WERI-Rb-1 (cell line): ENCODE data around the gene IGFBP3.

Experiments used
- DNase-seq: peaks from one replicate; pipeline ENCODE4 v3.0.0-alpha.2; 2020
- H3K27ac ChIP-seq: fragments of 250-450 bp; sonication (Bioruptor Pico); 2 replicates; pipeline ENCODE4 v1.5.1; 2020; ENCODE audit warnings: mild to moderate bottlenecking, moderate library complexity
- H3K27me3 ChIP-seq: fragments of 250-450 bp; sonication (Bioruptor Pico); 2 replicates; pipeline ENCODE4 v1.5.1; 2021; ENCODE audit warnings: mild to moderate bottlenecking, low read depth, moderate library complexity; ENCODE audit not compliant: insufficient read depth, severe bottlenecking
- H3K36me3 ChIP-seq: fragments of 250-450 bp; sonication (Bioruptor Pico); 2 replicates; pipeline ENCODE4 v1.5.1; 2020; ENCODE audit warnings: mild to moderate bottlenecking, moderate library complexity
- H3K4me3 ChIP-seq: 2 replicates; pipeline ENCODE4 v1.5.1; 2011; ENCODE audit warnings: low read depth, mild to moderate bottlenecking, control low read depth, low read length
- H3K9me3 ChIP-seq: fragments of 250-450 bp; sonication (Bioruptor Pico); 2 replicates; pipeline ENCODE4 v1.5.1; 2021; ENCODE audit warnings: mild to moderate bottlenecking, moderate library complexity; ENCODE audit not compliant: severe bottlenecking
- CTCF ChIP-seq: IDR thresholded peaks from 2 replicates; pipeline ENCODE4 v1.5.1; 2011; ENCODE audit warnings: low read depth, mild to moderate bottlenecking, control low read depth, inconsistent platforms, low read length

IGFBP3 gene

GRCh38 chr7:45920502-45921380, at the start of gene IGFBP3:
IGFBP3 (minus strand) TSS chr7:45921272; CDS start chr7:45921140, 132 bp downstream.
- peaks cover 79% of the 10 kb centered on the region for H3K27me3 ChIP-seq
- H3K36me3 ChIP-seq: no peaks in the 10 kb centered on the region
- no peaks in the 10 kb centered on the region for H3K9me3 ChIP-seq
- TF ChIP-seq CTCF: no peak
- no peak within 1 kb of the TSS for H3K27ac ChIP-seq
- peak; percentile 41 for DNase-seq
- peak within 1 kb of the TSS; percentile 40 for H3K4me3 ChIP-seq

- Histone ChIP-seq H3K27me3 (peaks cover 22% of the 10 kb centered on the region), H3K9me3 (no peaks in the 10 kb centered on the region), H3K4me3 (no peak overlapping the region), H3K36me3 (no peaks in the 10 kb centered on the region), H3K27ac (no peak overlapping the region)
- no peak for DNase-seq
- TF ChIP-seq CTCF: no peak
Measured at GRCh38 chr7:45970454-45970853, 49.4 kb upstream of the IGFBP3 start.

GRCh38 chr7:45969940-45970339, 48.9 kb upstream of the IGFBP3 start:
- TF ChIP-seq CTCF: no peak
- DNase-seq: no peak
- H3K27me3 ChIP-seq: peaks cover 22% of the 10 kb centered on the region
- no peak overlapping the region for H3K4me3 ChIP-seq
- no peaks in the 10 kb centered on the region for H3K36me3 ChIP-seq
- no peak overlapping the region for H3K27ac ChIP-seq
- H3K9me3 ChIP-seq: no peaks in the 10 kb centered on the region

- Histone ChIP-seq H3K9me3 (no peaks in the 10 kb centered on the region), H3K27ac (no peak overlapping the region), H3K27me3 (peaks cover 19% of the 10 kb centered on the region), H3K36me3 (no peaks in the 10 kb centered on the region), H3K4me3 (no peak overlapping the region)
- TF ChIP-seq CTCF: no peak
- DNase-seq: no peak
Measured at GRCh38 chr7:45968856-45969541, 47.9 kb upstream of the IGFBP3 start.

- DNase-seq: no peak
- no peak for TF ChIP-seq CTCF
- H3K36me3 ChIP-seq: no peaks in the 10 kb centered on the region
- peaks cover 12% of the 10 kb centered on the region for H3K27me3 ChIP-seq
- no peak overlapping the region for H3K27ac ChIP-seq
- no peak overlapping the region for H3K4me3 ChIP-seq
- H3K9me3 ChIP-seq: no peaks in the 10 kb centered on the region
Measured at GRCh38 chr7:45968312-45968711, 47.2 kb upstream of the IGFBP3 start.
